ENCODE measurements around the gene UBE2D4.
"Not testable (repeated sequence)": the region's sequence is repeated elsewhere in the genome, so short reads cannot be mapped to it uniquely, and the experiment has no call there.

The UBE2D4 gene

DNA sequence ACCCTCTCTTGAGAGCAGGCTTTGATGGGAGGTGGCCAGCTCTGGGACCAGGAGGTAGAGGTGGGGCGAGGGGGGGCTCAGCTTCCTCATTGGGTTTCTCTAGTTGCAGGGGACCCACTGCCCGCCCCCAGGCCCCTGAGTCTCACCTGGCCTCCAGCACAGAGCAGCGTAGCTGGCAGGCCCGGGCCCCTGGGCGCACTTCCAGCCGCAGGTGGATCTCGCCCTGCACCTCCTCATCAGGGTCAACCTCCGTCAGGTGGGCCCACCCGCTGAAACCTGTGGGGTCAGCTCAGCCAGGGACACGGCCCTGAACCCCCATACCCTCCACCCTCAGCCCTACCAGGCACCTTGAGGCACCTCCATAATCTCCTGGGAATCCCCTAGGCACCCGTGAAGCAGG, 43.4 kb downstream of the UBE2D4 start:
- DNase-seq: not testable (repeated sequence)

DNA sequence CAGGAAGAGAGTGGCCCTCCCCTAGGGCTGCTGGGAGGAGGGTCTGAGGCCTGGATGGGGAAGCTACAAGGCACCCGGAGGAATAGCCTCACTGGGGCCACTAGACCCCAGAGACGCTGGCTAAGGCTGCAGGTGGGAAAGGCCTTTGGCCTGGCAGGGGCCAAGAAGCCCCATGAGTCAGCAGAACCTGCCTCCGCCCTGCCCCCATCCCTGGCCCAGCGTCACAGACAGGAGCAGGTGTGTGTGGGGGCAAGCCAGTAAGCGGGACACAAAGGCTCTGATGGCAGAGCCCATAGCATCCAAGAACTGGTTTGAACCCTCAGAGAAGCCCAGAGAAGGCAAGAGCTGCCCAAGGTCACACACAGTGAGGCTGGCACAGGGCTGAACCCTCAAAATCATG, 44.5 kb downstream of the UBE2D4 start:
- not testable (repeated sequence) for DNase-seq

DNA sequence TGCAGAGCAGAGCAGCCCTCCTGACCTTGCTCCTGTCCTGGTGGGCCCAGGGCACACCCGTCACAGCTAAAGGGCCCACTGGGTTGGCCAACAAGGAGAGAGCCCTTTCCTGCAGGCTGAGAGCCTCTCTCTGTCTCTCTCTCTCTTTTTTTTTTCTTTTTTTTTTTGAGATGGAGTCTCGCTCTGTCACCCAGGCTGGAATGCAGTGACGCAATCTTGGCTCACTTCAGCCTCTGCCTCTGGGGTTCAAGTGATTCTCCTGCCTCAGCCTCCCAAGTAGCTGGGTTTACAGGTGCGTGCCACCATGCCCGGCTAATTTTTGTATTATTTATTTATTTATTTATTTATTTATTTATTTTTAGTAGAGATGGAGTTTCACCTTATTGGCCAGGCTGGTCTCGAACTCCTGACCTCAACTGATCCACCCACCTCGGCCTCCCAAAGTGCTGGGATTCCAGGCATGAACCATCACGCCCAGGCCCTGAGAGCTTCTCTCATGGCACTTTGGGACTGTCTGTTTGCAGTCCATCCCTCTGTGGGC, 47.9 kb downstream of the UBE2D4 start:
- DNase-seq: not testable (repeated sequence)

DNA sequence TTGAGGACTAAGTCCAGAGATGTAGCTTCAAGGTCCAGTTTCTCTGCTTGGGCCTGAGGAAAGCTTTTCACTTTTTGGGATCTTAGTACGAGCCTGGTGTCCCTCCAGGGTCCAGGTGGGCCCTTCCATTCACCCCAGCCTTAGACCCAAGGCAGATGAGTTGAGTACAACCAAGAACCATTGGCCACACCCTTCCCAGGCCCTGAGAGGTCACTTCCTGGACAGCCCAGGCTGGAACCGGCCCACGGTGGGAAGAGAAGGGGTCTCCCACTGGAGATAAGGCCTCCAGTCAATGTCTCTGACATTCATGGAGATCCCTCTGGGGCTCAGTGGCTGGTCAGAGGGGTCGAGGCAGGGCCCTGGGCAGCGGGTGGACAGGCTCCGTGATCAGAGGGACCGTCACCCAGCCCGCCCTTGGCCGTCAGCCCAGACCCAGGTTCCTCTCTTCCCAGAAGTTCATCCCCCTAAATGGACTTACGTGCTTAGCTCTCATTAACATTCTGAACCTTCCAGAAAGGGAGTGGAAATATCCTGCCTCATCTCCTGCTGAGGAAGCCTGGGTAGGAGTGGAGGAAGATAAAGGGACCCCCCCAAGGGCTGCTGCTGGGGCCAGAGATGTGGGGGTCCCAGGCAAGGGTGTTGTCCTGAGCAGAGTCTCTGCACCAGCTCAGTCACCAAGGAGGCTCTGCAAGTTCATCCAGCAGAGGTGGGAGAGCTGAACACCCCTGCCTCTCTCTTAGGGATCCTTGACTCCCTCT, 48.7 kb downstream of the UBE2D4 start:
- DNase-seq: not testable (repeated sequence)

DNA sequence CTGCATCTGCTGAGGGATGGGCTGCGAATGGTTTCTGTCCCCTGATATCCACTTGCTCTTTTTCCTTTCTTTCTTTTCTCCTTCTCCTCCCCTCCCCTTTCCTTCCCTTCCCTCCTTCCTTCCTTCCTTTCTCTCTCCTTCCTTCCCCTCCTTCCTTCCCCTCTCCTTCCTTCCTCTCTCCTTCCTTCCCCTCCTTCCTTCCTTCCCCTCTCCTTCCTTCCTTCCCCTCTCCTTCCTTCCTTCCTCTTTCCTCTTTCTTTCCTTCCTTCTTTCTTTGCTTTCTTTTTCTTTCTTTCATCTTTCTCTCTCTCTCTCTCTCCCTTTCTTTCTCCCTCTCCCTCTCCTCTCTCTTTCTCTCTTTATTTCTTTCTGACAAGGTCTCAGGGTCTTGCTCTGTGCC, 51.3 kb downstream of the UBE2D4 start:
- no peak for DNase-seq

DNA sequence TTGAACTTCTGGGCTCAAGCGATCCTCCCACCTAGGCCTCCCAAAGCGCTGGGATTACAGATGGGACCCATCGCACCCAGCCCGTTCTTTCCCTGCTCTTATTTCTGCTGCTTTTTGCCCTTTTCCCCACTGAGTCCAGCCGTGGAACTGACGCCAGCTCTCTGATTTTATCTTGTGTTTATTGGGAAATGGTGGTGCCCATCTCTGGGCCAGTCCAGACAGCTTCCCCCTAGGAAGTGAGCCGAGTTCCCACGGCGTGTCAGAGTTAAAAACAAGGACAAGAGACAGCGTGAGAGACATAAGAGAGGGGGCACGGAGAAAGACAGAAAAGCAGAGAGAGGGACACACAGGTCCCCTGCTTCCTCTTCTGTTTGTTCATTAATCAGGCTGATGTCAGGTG, 51.9 kb downstream of the UBE2D4 start:
- not testable (repeated sequence) for DNase-seq

DNA sequence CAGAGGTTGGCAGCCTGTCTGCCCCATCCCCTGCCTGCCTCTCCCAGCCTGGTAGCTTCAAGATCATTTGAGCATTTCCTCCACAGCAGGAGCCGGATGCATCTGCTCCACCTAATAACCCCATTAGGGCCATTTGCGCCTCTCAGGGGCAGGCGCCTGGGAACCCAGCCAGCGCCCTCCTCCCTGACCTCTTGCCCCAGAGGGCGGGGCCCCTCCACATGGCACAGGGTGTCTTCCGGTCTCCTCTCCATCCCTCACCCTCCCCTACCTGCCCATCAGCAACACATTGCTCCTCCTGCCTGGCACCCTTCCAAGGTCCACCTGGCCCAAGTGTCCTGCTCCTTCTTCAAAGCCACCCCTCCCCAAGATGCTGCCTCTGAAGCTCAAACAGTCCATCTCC, 56.6 kb downstream of the UBE2D4 start:
- not testable (repeated sequence) for DNase-seq

DNA sequence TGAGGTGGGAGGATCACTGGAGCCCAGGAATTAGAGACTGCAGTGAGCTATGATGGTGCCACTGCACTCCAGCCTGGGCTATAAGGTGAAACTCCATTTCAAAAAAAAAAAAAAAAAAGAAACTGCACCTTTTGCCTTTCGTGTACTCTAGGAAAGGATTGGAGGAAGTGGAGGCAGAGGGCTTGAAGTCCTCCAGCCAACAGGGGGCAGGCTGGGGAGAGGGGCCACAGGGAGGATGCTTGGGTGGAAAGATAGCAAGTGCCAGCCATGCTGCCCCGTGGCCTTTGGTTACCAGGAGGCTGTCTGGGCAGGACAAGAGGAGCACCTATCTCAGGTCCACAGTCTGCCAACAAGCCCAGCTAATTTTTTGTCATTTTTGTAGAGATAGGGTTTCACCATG, 57.5 kb downstream of the UBE2D4 start:
- not testable (repeated sequence) for DNase-seq

DNA sequence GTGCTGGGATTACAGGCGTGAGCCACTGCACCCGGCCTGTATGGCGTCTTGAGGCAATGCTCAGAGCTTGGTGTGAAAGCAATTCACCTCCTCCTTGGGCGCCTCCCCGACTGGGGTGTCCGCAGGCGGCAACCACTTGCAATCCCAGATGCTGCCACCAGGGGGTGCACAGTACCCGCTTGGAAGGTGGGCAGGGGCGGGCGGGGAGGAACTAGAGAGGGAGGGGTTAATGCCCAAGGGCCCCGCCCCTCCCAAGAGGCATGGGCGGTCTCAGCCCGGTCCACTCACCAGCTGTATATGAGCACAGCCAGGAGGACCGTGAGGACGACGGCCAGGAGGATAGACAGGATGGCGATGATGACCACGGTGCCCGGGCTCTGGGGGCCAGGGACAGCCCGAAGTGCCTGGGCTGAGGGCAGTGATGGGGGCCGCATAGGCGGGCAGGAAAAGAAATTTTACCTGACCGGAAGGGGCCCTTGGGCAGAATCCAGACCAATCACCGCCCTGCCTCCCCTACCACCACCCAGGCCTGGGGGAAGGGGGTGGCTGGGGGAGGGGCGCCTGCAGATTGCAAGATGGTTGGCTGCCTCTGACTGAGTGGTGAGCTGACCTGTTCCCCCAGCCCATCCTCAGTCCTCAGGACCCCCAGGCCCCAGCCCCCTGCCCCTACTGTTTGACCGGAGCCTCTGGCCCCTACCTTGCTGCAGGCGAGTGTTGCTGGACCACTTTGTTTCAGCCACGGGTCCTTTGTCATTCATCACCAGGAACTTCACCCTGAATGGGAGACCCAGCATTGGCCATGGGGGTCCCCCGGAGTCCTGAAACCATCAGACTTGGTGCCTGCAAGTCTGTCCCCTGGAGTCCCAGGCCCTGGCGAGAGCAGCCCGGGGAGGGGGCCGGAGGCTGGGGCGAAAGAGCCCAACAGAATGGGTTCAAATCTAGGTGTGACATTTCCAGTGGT, 59.9 kb downstream of the UBE2D4 start:
- peak; percentile 15 for DNase-seq

DNA sequence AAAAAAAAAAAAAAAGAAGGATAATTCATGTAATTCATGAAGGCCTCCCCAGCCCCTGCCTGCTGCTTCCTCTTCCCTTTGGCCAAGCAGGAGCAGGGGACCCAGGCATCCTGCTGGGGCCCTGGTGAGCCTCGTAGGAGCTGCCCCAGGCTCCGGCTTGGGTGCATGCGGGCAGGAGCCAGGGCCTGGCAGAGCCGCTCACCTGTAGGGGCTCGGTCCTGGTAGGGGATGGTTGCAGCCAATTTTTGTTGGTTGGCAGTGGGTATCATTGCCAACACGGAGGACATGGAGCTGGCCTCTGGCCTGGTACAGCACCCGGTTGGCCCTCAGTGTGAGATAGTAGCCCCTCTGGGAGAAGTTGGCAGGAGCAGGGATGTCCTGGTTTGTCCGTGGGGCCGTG, 61.2 kb downstream of the UBE2D4 start:
- DNase-seq: not testable (repeated sequence)

DNA sequence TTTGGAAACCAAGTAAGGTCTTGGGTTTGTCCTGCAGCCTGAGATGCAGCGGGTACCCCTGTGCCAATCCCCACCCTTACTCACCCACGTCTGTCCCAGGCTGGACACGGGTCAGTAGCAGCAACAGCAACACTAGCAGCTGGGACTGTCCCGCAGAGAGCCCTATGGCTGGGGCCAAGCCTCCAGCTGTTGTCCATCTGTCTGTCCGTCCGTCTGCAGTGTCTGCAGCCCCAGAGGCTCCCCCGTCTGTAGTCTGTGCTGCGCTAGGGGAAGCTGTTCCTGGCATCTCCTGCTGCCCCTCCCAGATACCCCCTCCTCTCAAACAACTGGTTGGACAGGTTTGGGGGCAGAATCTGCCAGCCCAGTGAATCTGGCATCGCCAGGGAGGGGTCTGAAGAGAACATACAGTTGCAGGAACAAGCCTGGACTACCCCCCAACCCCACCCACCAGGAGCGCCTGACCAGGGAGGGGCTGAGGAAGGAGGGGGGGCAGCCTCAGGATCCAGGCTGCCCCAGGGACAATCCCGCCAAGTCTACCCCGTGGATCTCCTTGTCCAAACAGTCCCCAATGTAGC, 63.9 kb downstream of the UBE2D4 start:
- DNase-seq: not testable (repeated sequence)

DNA sequence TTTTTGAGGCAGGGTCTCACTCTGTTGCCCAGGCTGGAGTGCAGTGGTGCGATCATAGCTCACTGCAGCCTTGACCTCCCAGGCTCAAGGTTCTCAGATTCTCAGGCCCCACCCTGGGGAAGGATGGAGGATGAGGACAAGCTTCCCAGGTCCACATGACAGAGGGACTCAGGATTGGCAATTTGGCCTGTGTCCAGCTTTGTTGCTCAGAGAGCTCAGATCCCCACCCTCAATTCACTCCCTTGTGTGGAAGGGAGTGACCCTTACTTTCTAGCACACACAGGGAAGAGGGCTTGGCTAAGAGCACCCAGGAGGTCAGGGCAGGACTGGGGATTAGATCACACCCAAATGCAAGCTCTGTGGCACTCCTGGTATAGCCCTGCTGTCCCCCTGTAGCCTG, 64.6 kb downstream of the UBE2D4 start:
- not testable (repeated sequence) for DNase-seq

DNA sequence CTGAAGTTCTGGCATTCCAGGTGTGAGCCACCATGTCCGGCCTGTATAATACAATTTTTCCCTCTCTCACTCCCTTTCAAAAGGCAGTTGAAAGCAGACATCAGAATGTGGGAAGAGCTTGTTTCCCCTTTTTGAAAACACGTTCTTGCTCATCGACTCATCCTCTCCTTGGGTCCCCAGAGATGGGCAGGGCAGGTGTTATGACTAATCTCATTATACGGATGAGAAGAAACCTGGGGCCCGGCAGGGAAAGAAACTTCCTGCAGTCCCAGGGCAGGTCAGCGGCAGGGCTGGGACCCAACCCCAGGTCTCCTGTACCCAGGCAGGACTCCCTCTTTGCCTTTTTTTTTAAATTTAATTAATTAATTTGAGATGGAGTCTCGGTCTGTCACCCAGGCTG, 66.7 kb downstream of the UBE2D4 start:
- DNase-seq: not testable (repeated sequence)

DNA sequence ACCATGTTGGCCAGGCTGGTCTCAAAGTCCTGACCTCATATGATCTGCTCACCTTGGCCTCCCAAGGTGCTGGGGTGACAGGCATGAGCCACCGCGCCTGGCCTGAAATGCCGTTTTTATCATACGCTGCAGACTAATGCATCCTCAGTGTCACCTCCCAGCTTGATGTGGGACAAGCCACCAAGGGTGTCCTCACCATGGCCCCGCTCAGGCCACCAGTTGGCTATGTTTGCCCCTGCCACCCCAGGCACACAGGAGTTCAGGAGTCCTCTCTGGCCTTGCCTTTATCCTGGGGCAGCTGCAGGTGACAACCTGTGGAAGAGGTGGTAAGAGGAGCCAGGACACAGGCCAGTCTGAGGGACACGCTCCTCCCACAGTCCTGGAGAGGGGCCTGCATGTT, 68.4 kb downstream of the UBE2D4 start:
- not testable (repeated sequence) for DNase-seq

DNA sequence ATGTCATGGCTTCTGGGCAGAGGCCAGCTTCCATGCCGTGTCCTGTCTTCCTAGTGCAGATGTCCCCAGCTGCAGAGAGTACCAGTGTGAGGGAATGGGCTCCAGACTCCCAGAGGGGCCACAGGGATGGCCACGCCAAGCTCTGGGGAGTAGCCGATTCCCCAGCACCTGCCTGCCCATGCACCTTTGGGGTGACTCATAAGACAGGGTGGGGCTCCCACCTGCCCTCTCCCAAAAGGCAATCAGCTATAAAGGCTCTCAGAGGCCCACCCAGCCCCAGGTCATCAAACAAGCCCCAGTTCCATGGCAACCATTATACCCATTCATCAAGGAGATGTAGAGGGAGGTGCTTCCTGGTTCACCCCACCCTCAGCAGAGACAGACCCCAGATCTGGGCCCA, 71.3 kb downstream of the UBE2D4 start, which contains the start of gene SPDYE1:
Gene SPDYE1 (plus strand): TSS at position 366 of the 400 bp plus-strand sequence. CDS start 2,053 bp downstream, outside the sequence.
- not testable (repeated sequence) for DNase-seq

Measured in NCI-H146 (cell line).